Testis (tissue), 2 donors: Measurements from ENCODE around the gene TNFAIP8.
"Not testable (repeated sequence)": the region's sequence is repeated elsewhere in the genome, so short reads cannot be mapped to it uniquely, and the experiment has no call there.

ENCODE experiments used
- POLR2A ChIP-seq: fragments of 450-650 bp; IDR thresholded peaks from one replicate; pipeline ENCODE4 v1.6.1; 2017; ENCODE audit warnings: antibody characterized with exemption, mild to moderate bottlenecking, moderate library complexity
- TF ChIP-seq, protein P1 (sequence below), 3 experiments: fragments of 450-650 bp in 2 of 3; fragments of 200-600 bp in 1 of 3; sonication (generic) in 1 of 3; IDR thresholded peaks; one replicate each; pipeline ENCODE4 v1.5.1; 2016 to 2019; ENCODE audit warnings: antibody characterized with exemption in 3 of 3, mild to moderate bottlenecking in 2 of 3, moderate library complexity in 1 of 3

DNA sequence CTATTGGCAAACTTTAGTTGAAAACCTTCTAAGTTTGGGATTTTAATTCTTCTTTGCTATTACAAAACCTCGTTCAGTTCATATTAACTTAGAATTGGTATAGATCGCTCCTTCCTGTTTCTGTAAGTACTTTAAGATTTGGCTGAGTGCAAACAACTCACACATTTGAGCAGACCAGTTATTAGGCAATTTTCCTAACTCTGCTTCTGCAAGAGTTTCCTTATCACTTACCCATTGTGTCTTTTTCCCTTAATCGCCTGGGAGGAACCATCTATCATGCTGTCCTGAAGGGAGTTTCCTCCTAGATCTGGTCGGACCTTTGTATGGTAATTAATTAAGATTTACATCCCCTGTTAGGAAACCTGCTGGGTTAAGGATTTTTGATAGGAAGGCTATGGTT is 71.8 kb downstream of the TNFAIP8 start:
- TF ChIP-seq, protein P1, sequence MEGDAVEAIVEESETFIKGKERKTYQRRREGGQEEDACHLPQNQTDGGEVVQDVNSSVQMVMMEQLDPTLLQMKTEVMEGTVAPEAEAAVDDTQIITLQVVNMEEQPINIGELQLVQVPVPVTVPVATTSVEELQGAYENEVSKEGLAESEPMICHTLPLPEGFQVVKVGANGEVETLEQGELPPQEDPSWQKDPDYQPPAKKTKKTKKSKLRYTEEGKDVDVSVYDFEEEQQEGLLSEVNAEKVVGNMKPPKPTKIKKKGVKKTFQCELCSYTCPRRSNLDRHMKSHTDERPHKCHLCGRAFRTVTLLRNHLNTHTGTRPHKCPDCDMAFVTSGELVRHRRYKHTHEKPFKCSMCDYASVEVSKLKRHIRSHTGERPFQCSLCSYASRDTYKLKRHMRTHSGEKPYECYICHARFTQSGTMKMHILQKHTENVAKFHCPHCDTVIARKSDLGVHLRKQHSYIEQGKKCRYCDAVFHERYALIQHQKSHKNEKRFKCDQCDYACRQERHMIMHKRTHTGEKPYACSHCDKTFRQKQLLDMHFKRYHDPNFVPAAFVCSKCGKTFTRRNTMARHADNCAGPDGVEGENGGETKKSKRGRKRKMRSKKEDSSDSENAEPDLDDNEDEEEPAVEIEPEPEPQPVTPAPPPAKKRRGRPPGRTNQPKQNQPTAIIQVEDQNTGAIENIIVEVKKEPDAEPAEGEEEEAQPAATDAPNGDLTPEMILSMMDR (IDR thresholded peaks at IDR 0.05), result not testable (repeated sequence)
- TF ChIP-seq POLR2A, result not testable (repeated sequence)
